ENCODE data around the gene GJA4. TPM values are rescaled to one million over a fixed set of nuclear protein-coding genes. Genes with fewer than 3 reads are reported as not detected.

Gene GJA4
- total and polyA plus RNA-seq, 2 donors (not counting 1 experiment from before 2014, with no cell fraction given): not detected

- intact Hi-C loops (cut with micrococcal nuclease): no loop called here
- H3K27me3 Mint-ChIP-seq: no peaks in the 10 kb centered on the region
- Histone ChIP-seq H3K4me2 (replicated peaks; ENCODE audit: low read depth, low read length, poor library complexity, severe bottlenecking) (no peak overlapping the region), H3K9me3 (ENCODE audit: control extremely low read depth in 1 of 3, control insufficient read depth in 2 of 3, insufficient read depth in 1 of 3, low read length in 2 of 3) (peaks cover 0 to 3% (median 0%) of the 10 kb centered on the region in 3 donors), H3K4me3 (ENCODE audit: control extremely low read depth in 1 of 5, extremely low read depth in 1 of 5, insufficient read depth in 1 of 5, low read depth in 2 of 5, low read length in 4 of 5) (no peak overlapping the region), H3K27ac (ENCODE audit: low read length in 2 of 2) (no peak overlapping the region), H3K9ac (ENCODE audit: low read length) (no peak overlapping the region), H3K79me2 (ENCODE audit: control insufficient read depth, insufficient read depth, low read length) (no peaks in the 10 kb centered on the region), H3K4me1 (ENCODE audit: control insufficient read depth in 2 of 2, insufficient read depth in 2 of 2, low read length in 2 of 2) (no peaks in the 10 kb centered on the region), H2AFZ (ENCODE audit: insufficient read depth, low read depth, low read length, poor library complexity, severe bottlenecking) (no peak overlapping the region), H4K20me1 (ENCODE audit: control insufficient read depth, insufficient read depth, low read length, poor library complexity, severe bottlenecking) (no peaks in the 10 kb centered on the region), H3K36me3 (replicated peaks in 1 of 2; ENCODE audit: control extremely low read depth in 1 of 2, control insufficient read depth in 1 of 2, extremely low read depth in 1 of 2, insufficient read depth in 2 of 2, low read length in 1 of 2) (no peaks in the 10 kb centered on the region), H3K27me3 (replicated peaks in 1 of 4; ENCODE audit: control extremely low read depth in 1 of 4, control insufficient read depth in 3 of 4, insufficient read depth in 4 of 4, low read length in 3 of 4) (no peaks in the 10 kb centered on the region)
- ATAC-seq (ENCODE audit: low read depth) (no peak), DNase-seq (no peak)
- H3K4me1 Mint-ChIP-seq: peaks cover 9% of the 10 kb centered on the region
- WGBS (ENCODE audit: insufficient coverage): 79% methylated on average over 9 of the region's 11 CpGs
- ChIA-PET POLR2A (no interaction called here), CTCF (no interaction called here)
- no peak overlapping the region for H3K4me3 Mint-ChIP-seq
- no peaks in the 10 kb centered on the region for H3K9me3 Mint-ChIP-seq (ENCODE audit: insufficient read depth)
- no peak overlapping the region for H3K27ac Mint-ChIP-seq
- TF ChIP-seq EZH2 (IDR thresholded peaks at IDR 0.05; ENCODE audit: borderline replicate concordance, insufficient read depth, low read depth, low read length, poor library complexity, severe bottlenecking) (no peak), CTCF (IDR thresholded peaks at IDR 0.05) (no peak)
Observed at GRCh38 chr1:34825455-34826091, 32.8 kb downstream of the GJA4 start.

GRCh38 chr1:34827341-34827941 is 34.6 kb downstream of the GJA4 start:
- Histone ChIP-seq H3K4me3 (ENCODE audit: control extremely low read depth in 1 of 5, extremely low read depth in 1 of 5, insufficient read depth in 1 of 5, low read depth in 2 of 5, low read length in 4 of 5) (no peak overlapping the region), H3K9ac (ENCODE audit: low read length) (no peak overlapping the region), H4K20me1 (ENCODE audit: control insufficient read depth, insufficient read depth, low read length, poor library complexity, severe bottlenecking) (no peaks in the 10 kb centered on the region), H3K36me3 (replicated peaks in 1 of 2; ENCODE audit: control extremely low read depth in 1 of 2, control insufficient read depth in 1 of 2, extremely low read depth in 1 of 2, insufficient read depth in 2 of 2, low read length in 1 of 2) (no peaks in the 10 kb centered on the region), H3K27me3 (replicated peaks in 1 of 4; ENCODE audit: control extremely low read depth in 1 of 4, control insufficient read depth in 3 of 4, insufficient read depth in 4 of 4, low read length in 3 of 4) (no peaks in the 10 kb centered on the region), H3K27ac (ENCODE audit: low read length in 2 of 2) (no peak overlapping the region), H3K79me2 (ENCODE audit: control insufficient read depth, insufficient read depth, low read length) (no peaks in the 10 kb centered on the region), H2AFZ (ENCODE audit: insufficient read depth, low read depth, low read length, poor library complexity, severe bottlenecking) (no peak overlapping the region), H3K9me3 (ENCODE audit: control extremely low read depth in 1 of 3, control insufficient read depth in 2 of 3, insufficient read depth in 1 of 3, low read length in 2 of 3) (peaks cover 0 to 2% (median 0%) of the 10 kb centered on the region in 3 donors), H3K4me2 (replicated peaks; ENCODE audit: low read depth, low read length, poor library complexity, severe bottlenecking) (no peak overlapping the region), H3K4me1 (ENCODE audit: control insufficient read depth in 2 of 2, insufficient read depth in 2 of 2, low read length in 2 of 2) (no peaks in the 10 kb centered on the region)
- Mint-ChIP-seq H3K9me3 (ENCODE audit: insufficient read depth) (no peaks in the 10 kb centered on the region), H3K4me1 (no peaks in the 10 kb centered on the region), H3K4me3 (no peak overlapping the region), H3K27ac (no peak overlapping the region), H3K27me3 (no peaks in the 10 kb centered on the region)
- DNase-seq: no peak
- no peak for TF ChIP-seq EZH2 (IDR thresholded peaks at IDR 0.05; ENCODE audit: borderline replicate concordance, insufficient read depth, low read depth, low read length, poor library complexity, severe bottlenecking)
- no peak for TF ChIP-seq CTCF (IDR thresholded peaks at IDR 0.05)
- ChIA-PET CTCF (no interaction called here), POLR2A (no interaction called here)
- WGBS (ENCODE audit: insufficient coverage): 97% methylated on average over 4 of the region's 5 CpGs
- no peak for ATAC-seq (ENCODE audit: low read depth)
- intact Hi-C loops (cut with micrococcal nuclease): no loop called here

Data from B cell (primary cell).